Caco-2 (cell line): ENCODE measurements around the gene FPGT. TPM values are rescaled to one million over a fixed set of nuclear protein-coding genes. Genes with fewer than 3 reads are reported as not detected.
"Not testable (repeated sequence)": the region's sequence is repeated elsewhere in the genome, so short reads cannot be mapped to it uniquely, and the experiment has no call there.

Experiments used
- BruUV-seq: library from RNA; stranded (reverse); fragments of 400-500 nt; replicated peaks from 2 replicates; lab custom pipeline; 2021; lab: Mats Ljungman, UMichigan
- CTCF ChIA-PET: fragments of 300-600 bp; sonication (Branson Sonifier 250); formaldehyde crosslinking; loops from one replicate; lab custom pipeline; 2022; ENCODE audit warnings: antibody characterized with exemption; lab: Charles Lee
- POLR2A ChIA-PET: fragments of 300-600 bp; sonication (Branson Sonifier 250); formaldehyde crosslinking; loops from one replicate; lab custom pipeline; 2022; ENCODE audit warnings: antibody characterized with exemption; lab: Charles Lee
- DNase-seq, 2 experiments: peaks; one replicate each; pipeline versions ENCODE4 v3.0.0 to v3.0.0-alpha.2; 2020 to 2022
- H3K27me3 ChIP-seq: replicated peaks from 2 replicates; pipeline ENCODE4 v1.6.0; 2011; ENCODE audit warnings: low read length; ENCODE audit not compliant: control insufficient read depth, insufficient read depth
- H3K36me3 ChIP-seq: 2 replicates; pipeline ENCODE4 v1.5.1; 2011; ENCODE audit warnings: low read length; ENCODE audit not compliant: control insufficient read depth, insufficient read depth
- H3K4me1 ChIP-seq: fragments of 250-450 bp; sonication (Bioruptor Pico); 2 replicates; pipeline ENCODE4 v1.5.1; 2020; ENCODE audit warnings: mild to moderate bottlenecking
- H3K4me3 ChIP-seq: 2 replicates; pipeline ENCODE4 v1.5.1; 2011; ENCODE audit warnings: low read depth, mild to moderate bottlenecking, control low read depth, low read length
- H3K9me3 ChIP-seq: fragments of 250-450 bp; sonication (Bioruptor Pico); 2 replicates; pipeline ENCODE4 v1.5.1; 2020; ENCODE audit warnings: mild to moderate bottlenecking, moderate library complexity
- H3K27ac Mint-ChIP-seq: one replicate; pipeline ENCODE4 v1.8.0; 2022; ENCODE audit warnings: mixed read lengths; ENCODE audit not compliant: unreplicated experiment
- H3K27me3 Mint-ChIP-seq: one replicate; pipeline ENCODE4 v1.8.0; 2022; ENCODE audit warnings: mixed read lengths; ENCODE audit not compliant: insufficient read depth, unreplicated experiment
- H3K36me3 Mint-ChIP-seq: one replicate; pipeline ENCODE4 v1.8.0; 2022; ENCODE audit warnings: mild to moderate bottlenecking, mixed read lengths; ENCODE audit not compliant: insufficient read depth, unreplicated experiment
- H3K4me1 Mint-ChIP-seq: one replicate; pipeline ENCODE4 v1.8.0; 2022; ENCODE audit warnings: low read depth, mixed read lengths; ENCODE audit not compliant: unreplicated experiment
- H3K4me3 Mint-ChIP-seq: one replicate; pipeline ENCODE4 v1.8.0; 2022; ENCODE audit warnings: mild to moderate bottlenecking, moderate library complexity, mixed read lengths; ENCODE audit not compliant: unreplicated experiment
- H3K9me3 Mint-ChIP-seq: one replicate; pipeline ENCODE4 v1.8.0; 2022; ENCODE audit warnings: mixed read lengths; ENCODE audit not compliant: unreplicated experiment
- intact Hi-C: fragments of 100-400 bp; cut with micrococcal nuclease; formaldehyde crosslinking; loops from one replicate; pipeline ENCODE4 v1.10.0; 2022; ENCODE audit not compliant: unreplicated experiment
- total RNA-seq: library from RNA; stranded (reverse); gene quantifications from 2 replicates; pipeline ENCODE4 v1.2.3, GENCODE V29; 2022
- TF ChIP-seq, protein P1 (sequence below), 2 experiments: fragments of 200-600 bp in 1 of 2; IDR thresholded peaks; 1 replicate in 1 of 2; 2 replicates in 1 of 2; pipeline versions ENCODE4 v1.5.1 to v1.8.0; 2011 to 2022; ENCODE audit warnings: antibody characterized with exemption in 1 of 2, control low read depth in 1 of 2, inconsistent platforms in 1 of 2, low read depth in 1 of 2, low read length in 1 of 2, mild to moderate bottlenecking in 1 of 2, moderate library complexity in 1 of 2; ENCODE audit not compliant: insufficient read depth in 1 of 2, severe bottlenecking in 1 of 2, unreplicated experiment in 1 of 2

The FPGT gene
- total RNA-seq, 1 experiment from 2014 or later, result 7.3 TPM

DNA sequence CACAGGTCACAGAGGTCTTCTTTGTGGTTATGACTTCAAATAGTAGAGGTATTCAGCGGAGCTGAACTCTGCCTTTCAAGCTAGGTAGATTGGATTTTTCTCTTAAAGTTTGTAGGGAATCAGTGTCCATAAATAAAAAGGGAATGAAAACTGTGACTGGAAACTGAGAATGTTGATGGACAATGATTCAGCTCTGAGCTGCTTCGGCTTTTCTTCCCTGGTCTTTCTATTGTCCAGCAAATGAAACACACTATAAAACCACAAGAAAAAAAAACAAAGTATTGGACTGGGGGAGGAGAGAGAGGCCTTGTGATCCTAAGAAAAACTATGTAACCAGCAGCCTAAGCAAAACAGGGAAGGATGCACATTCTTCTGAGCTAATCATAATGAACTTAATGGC, 48.3 kb downstream of the FPGT start:
- H3K27ac Mint-ChIP-seq, result no peak overlapping the region

DNA sequence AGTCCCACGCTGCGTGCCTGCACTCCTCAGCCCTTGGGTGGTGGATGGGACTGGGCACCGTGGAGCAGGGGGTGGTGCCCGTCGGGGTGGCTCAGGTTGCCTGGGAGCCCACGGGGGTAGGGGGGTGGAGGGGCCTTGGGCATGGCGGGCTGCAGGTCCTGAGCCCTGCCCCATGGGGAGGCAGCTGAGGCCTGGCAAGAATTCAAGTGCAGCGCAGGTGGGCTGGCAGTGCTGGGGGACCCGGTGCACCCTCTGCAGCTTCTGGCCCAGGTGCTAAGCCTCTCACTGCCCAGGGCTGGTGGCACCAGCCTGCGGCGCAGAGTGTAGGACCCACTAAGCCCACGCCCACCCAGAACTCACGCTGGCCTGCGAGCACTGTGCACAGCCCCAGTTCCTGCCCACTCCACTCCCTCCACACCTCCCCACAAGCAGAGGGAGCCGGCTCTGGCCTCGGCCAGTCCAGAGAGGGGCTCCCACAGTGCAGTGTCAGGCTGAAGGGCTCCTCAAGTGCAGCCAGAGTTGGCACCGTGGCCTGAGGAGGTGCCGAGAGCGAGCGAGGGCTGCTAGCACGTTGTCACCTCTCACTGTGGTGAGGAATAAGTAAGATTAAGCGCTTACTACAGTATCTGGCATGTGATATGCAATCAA, 50.0 kb downstream of the FPGT start:
- Histone ChIP-seq H3K27me3 (no peaks in the 10 kb centered on the region), H3K4me1 (no peaks in the 10 kb centered on the region), H3K36me3 (no peaks in the 10 kb centered on the region), H3K9me3 (no peaks in the 10 kb centered on the region), H3K4me3 (no peak overlapping the region)
- intact Hi-C loops, result no loop called here
- Mint-ChIP-seq H3K9me3 (no peaks in the 10 kb centered on the region), H3K4me1 (no peaks in the 10 kb centered on the region), H3K27ac (no peak overlapping the region), H3K4me3 (no peak overlapping the region), H3K36me3 (no peaks in the 10 kb centered on the region), H3K27me3 (no peaks in the 10 kb centered on the region)
- TF ChIP-seq, protein P1, sequence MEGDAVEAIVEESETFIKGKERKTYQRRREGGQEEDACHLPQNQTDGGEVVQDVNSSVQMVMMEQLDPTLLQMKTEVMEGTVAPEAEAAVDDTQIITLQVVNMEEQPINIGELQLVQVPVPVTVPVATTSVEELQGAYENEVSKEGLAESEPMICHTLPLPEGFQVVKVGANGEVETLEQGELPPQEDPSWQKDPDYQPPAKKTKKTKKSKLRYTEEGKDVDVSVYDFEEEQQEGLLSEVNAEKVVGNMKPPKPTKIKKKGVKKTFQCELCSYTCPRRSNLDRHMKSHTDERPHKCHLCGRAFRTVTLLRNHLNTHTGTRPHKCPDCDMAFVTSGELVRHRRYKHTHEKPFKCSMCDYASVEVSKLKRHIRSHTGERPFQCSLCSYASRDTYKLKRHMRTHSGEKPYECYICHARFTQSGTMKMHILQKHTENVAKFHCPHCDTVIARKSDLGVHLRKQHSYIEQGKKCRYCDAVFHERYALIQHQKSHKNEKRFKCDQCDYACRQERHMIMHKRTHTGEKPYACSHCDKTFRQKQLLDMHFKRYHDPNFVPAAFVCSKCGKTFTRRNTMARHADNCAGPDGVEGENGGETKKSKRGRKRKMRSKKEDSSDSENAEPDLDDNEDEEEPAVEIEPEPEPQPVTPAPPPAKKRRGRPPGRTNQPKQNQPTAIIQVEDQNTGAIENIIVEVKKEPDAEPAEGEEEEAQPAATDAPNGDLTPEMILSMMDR (IDR thresholded peaks at IDR 0.05; ENCODE audit: insufficient read depth in 1 of 2, low read depth in 1 of 2, low read length in 1 of 2, severe bottlenecking in 1 of 2, unreplicated experiment in 1 of 2), result no peak
- ChIA-PET CTCF (no interaction called here), POLR2A (no interaction called here)
- BruUV-seq, result no TSS peak
- no peak for DNase-seq

More for the DNA sequence above, 48.3 kb downstream of the FPGT start:
- Histone ChIP-seq H3K9me3 (no peaks in the 10 kb centered on the region), H3K4me1 (no peaks in the 10 kb centered on the region), H3K36me3 (no peaks in the 10 kb centered on the region), H3K27me3 (no peaks in the 10 kb centered on the region), H3K4me3 (no peak overlapping the region)
- no peak for DNase-seq
- TF ChIP-seq, protein P1 (IDR thresholded peaks at IDR 0.05; ENCODE audit: insufficient read depth in 1 of 2, low read depth in 1 of 2, low read length in 1 of 2, severe bottlenecking in 1 of 2, unreplicated experiment in 1 of 2), result no peak
- ChIA-PET CTCF (no interaction called here), POLR2A (no interaction called here)
- Mint-ChIP-seq H3K4me1 (no peaks in the 10 kb centered on the region), H3K4me3 (no peak overlapping the region), H3K9me3 (no peaks in the 10 kb centered on the region), H3K27me3 (no peaks in the 10 kb centered on the region), H3K36me3 (no peaks in the 10 kb centered on the region)
- BruUV-seq, result no TSS peak
- intact Hi-C loops, result no loop called here

DNA sequence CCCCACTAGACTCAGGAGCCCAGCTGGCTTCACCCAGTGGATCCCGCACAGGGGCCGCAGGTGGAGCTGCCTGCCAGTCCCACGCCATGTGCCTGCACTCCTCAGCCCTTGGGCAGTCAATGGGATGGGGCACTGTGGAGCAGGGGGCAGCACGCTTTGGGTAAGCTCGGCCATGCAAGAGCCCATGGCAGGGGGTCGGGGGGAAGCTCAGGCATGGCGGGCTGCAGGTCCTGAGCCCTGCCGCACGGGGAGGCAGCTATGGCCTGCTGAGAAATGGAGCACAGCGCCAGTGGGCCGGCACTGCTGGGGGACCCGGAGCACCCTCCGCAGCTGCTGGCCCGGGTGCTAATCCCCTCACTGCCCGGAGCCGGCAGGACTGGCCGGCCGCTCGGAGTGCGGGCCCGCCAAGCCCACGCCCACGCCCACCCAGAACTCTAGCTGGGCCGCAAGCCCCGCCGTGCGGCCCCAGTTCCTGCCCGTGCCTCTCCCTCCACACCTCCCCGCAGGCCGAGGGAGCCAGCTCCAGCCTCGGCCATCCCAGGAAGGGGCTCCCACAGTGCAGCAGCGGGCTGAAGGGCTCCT, 55.3 kb downstream of the FPGT start:
- H3K9me3 Mint-ChIP-seq, H3K36me3 Mint-ChIP-seq, H3K36me3 ChIP-seq, H3K4me3 ChIP-seq, CTCF ChIA-PET, H3K4me1 ChIP-seq, BruUV-seq, H3K27ac Mint-ChIP-seq, DNase-seq, intact Hi-C loops, H3K9me3 ChIP-seq, POLR2A ChIA-PET, H3K4me1 Mint-ChIP-seq, H3K27me3 Mint-ChIP-seq, H3K4me3 Mint-ChIP-seq, H3K27me3 ChIP-seq: not testable (repeated sequence)

Other genes starting within 250 kb of the FPGT start
- gene LRRIQ3, start 66 bp upstream of the FPGT start, total RNA-seq, result 0.16 and 0.23 TPM in 2 replicates
- not detected in 2 replicates for gene TNNI3K, start 37.1 kb downstream of the FPGT start, total RNA-seq